Spleen (tissue), 11 donors: Measurements from ENCODE around the gene TEX44. TPM values are rescaled to one million over a fixed set of nuclear protein-coding genes. Genes with fewer than 3 reads are reported as not detected.
"Not testable (repeated sequence)": the region's sequence is repeated elsewhere in the genome, so short reads cannot be mapped to it uniquely, and the experiment has no call there.

Experiments
- DNase-seq: peaks from one replicate; pipeline ENCODE4 v3.0.0-alpha.2; 2020
- H3K27ac ChIP-seq, 8 donors: fragments of 200-600 bp; sonication (generic) in 7 of 8; 1 replicate in 4 of 8; 2 replicates in 4 of 8; pipeline versions ENCODE4 v1.5.0 to v1.8.0; 2016 to 2021; ENCODE audit warnings: inconsistent platforms in 4 of 8, mild to moderate bottlenecking in 4 of 8, moderate library complexity in 1 of 8
- H3K27me3 ChIP-seq, 7 donors: fragments of 200-600 bp; sonication (generic) in 6 of 7; replicated peaks in 1 of 7; 1 replicate in 4 of 7; 2 replicates in 3 of 7; pipeline versions ENCODE4 v1.5.0 to v1.8.0; 2016 to 2021; ENCODE audit warnings: inconsistent platforms in 3 of 7, mild to moderate bottlenecking in 1 of 7
- H3K36me3 ChIP-seq, 6 donors: fragments of 200-600 bp; sonication (generic) in 5 of 6; 1 replicate in 4 of 6; 2 replicates in 2 of 6; pipeline versions ENCODE4 v1.5.0 to v1.8.0; 2016 to 2021; ENCODE audit warnings: inconsistent platforms in 2 of 6
- H3K4me1 ChIP-seq, 6 donors: fragments of 200-600 bp; sonication (generic) in 5 of 6; 1 replicate in 3 of 6; 2 replicates in 3 of 6; pipeline versions ENCODE4 v1.5.0 to v1.8.0; 2016 to 2021; ENCODE audit warnings: inconsistent platforms in 3 of 6
- H3K4me3 ChIP-seq, 8 donors: fragments of 200-600 bp; sonication (generic) in 7 of 8; 1 replicate in 4 of 8; 2 replicates in 4 of 8; pipeline versions ENCODE4 v1.5.0 to v1.8.0; 2016 to 2021; ENCODE audit warnings: inconsistent platforms in 4 of 8, mild to moderate bottlenecking in 4 of 8, moderate library complexity in 2 of 8
- H3K9me3 ChIP-seq, 8 donors: fragments of 200-600 bp; sonication (generic) in 7 of 8; 1 replicate in 4 of 8; 2 replicates in 4 of 8; pipeline versions ENCODE4 v1.5.0 to v1.8.0; 2016 to 2021; ENCODE audit warnings: inconsistent platforms in 4 of 8
- CTCF ChIP-seq, 11 experiments: fragments of 200-600 bp in 7 of 11; fragments of 450-650 bp in 4 of 11; sonication (generic) in 4 of 11; IDR thresholded peaks in 8 of 11; conservative IDR thresholded peaks in 3 of 11; 1 replicate in 7 of 11; 2 replicates in 4 of 11; pipeline versions ENCODE4 v1.4.0 to v1.8.0; 2016 to 2021; ENCODE audit warnings: antibody characterized with exemption in 11 of 11, inconsistent platforms in 4 of 11, mild to moderate bottlenecking in 1 of 11
- POLR2A ChIP-seq, 3 donors: fragments of 450-650 bp; IDR thresholded peaks; one replicate each; pipeline ENCODE4 v1.5.1; 2017; ENCODE audit warnings: antibody characterized with exemption in 3 of 3, mild to moderate bottlenecking in 1 of 3
- POLR2AphosphoS5 ChIP-seq, 3 donors: sonication (generic); formaldehyde crosslinking; IDR thresholded peaks; one replicate each; pipeline ENCODE4 v1.5.1; 2017; ENCODE audit warnings: antibody characterized with exemption in 3 of 3
- WGBS, 5 donors: extraction: QIAGEN DNeasy Blood & Tissue Kit in 3 of 5; methylation state at CpG; one replicate each; pipeline versions ENCODE4 v1.1.5 to v1.1.7; 2013 to 2018; 5-methylcytosine and 5-hydroxymethylcytosine counted together
- intact Hi-C: fragments of 100-400 bp; cut with DNase I; formaldehyde crosslinking; loops from one replicate; pipeline ENCODE4 v1.15.0; 2023; ENCODE audit warnings: low total_unique reads
- polyA plus RNA-seq, 3 donors: library from polyadenylated mRNA; stranded (reverse); fragments of 200-250 nt; gene quantifications; one replicate each; pipeline ENCODE4 v1.2.1, GENCODE V29; 2013
- total RNA-seq, 7 donors: library from RNA; depleted of rRNA in 3 of 7; stranded (reverse); fragments of >200 nt in 3 of 7; fragmentation: NEBNext Ultra II Directional in 4 of 7; extraction: Animal tissue kit (Norgen Biotek cat#: 25700) in 4 of 7; gene quantifications; one replicate each; pipeline versions ENCODE4 v1.1.0 to v1.2.1, GENCODE V29; 2016 to 2021
- donor health status: healthy with polysubstance abuse.
- donor health status: DM: no; HTN: no; CAD: no; lungs with moderate emphysema.
- donor health status: DM: no; HTN: no; CAD: no.
- donor health status: Bipolar disorder and iron deficiency.
- donor health status: healthy.
- donor health status: DM: no; HTN: no; CAD: no.
- donor health status: DM: yes; HTN: yes; CAD: no.

TEX44 gene
- total and polyA plus RNA-seq, 10 donors: not detected

- intact Hi-C loops: no loop called here
- no peak for DNase-seq
- peaks cover 0 to 23% (median 18%) of the 10 kb centered on the region in 8 donors for H3K9me3 ChIP-seq
- no peaks in the 10 kb centered on the region for H3K36me3 ChIP-seq
- 24 to 39% (median 26%) methylated on average over 8 of the region's 8 CpGs for whole genome bisulfite sequencing, 5 donors
- H3K27me3 ChIP-seq: no peaks in the 10 kb centered on the region
- peak overlapping the region; percentile 66 to 89 (median 80) for H3K27ac ChIP-seq
- no peak for TF ChIP-seq POLR2AphosphoS5 (IDR thresholded peaks at IDR 0.05)
- TF ChIP-seq CTCF (IDR thresholded peaks at IDR 0.05 in 8 of 11, conservative IDR thresholded peaks at IDR 0.05 in 3 of 11): no peak
- no peak for TF ChIP-seq POLR2A (IDR thresholded peaks at IDR 0.05)
- H3K4me1 ChIP-seq: peaks cover 0 to 60% (median 34%) of the 10 kb centered on the region in 6 donors
- peak overlapping the region in 6 of 8 donors; percentile 7 to 50 (median 23) for H3K4me3 ChIP-seq
Observed at GRCh38 chr2:231554327-231554726, 38.3 kb upstream of the TEX44 start.

- intact Hi-C loops: loop anchor here (5.0 kb wide), 1 partner anchor 38 kb away; no protein-coding TSS in a partner anchor
- Histone ChIP-seq H3K27me3 (no peaks in the 10 kb centered on the region), H3K9me3 (peaks cover 0 to 23% (median 18%) of the 10 kb centered on the region in 8 donors), H3K4me3 (peak overlapping the region in 6 of 8 donors; percentile 7 to 50 (median 23)), H3K36me3 (no peaks in the 10 kb centered on the region), H3K27ac (peak overlapping the region; percentile 66 to 89 (median 80)), H3K4me1 (peaks cover 0 to 54% (median 32%) of the 10 kb centered on the region in 6 donors)
- TF ChIP-seq CTCF (IDR thresholded peaks at IDR 0.05 in 8 of 11, conservative IDR thresholded peaks at IDR 0.05 in 3 of 11): no peak
- peak; percentile 38 to 70 (median 70) for TF ChIP-seq POLR2AphosphoS5 (IDR thresholded peaks at IDR 0.05)
- WGBS, 5 donors: 23 to 43% (median 32%) methylated on average over 13 to 14 of the region's 14 CpGs
- peak; percentile 89 for DNase-seq
Observed at GRCh38 chr2:231554748-231555545, 37.7 kb upstream of the TEX44 start.

- Histone ChIP-seq H3K27ac (peak overlapping the region in 4 of 8 donors; percentile 15 to 87 (median 76)), H3K9me3 (peaks cover 0 to 21% (median 18%) of the 10 kb centered on the region in 8 donors), H3K4me1 (peaks cover 0 to 49% (median 30%) of the 10 kb centered on the region in 6 donors)
- intact Hi-C loops: loop anchor here (5.0 kb wide), 1 partner anchor 39 kb away; no protein-coding TSS in a partner anchor
- DNase-seq: peak; percentile 52
- H3K4me3 ChIP-seq, H3K27me3 ChIP-seq, H3K36me3 ChIP-seq: not testable (repeated sequence)
- 92 to 95% (median 94%) methylated on average over 8 of the region's 8 CpGs for WGBS, 5 donors
Observed at GRCh38 chr2:231556496-231556895, 36.2 kb upstream of the TEX44 start.

- peak overlapping the region in 4 of 8 donors; percentile 15 to 81 (median 70) for H3K27ac ChIP-seq
- H3K36me3 ChIP-seq: no peaks in the 10 kb centered on the region
- DNase-seq: peak; percentile 71
- intact Hi-C loops: loop anchor here (5.0 kb wide), 1 partner anchor 40 kb away; no protein-coding TSS in a partner anchor
- WGBS, 5 donors: 62 to 82% (median 77%) methylated on average over 3 to 7 of the region's 7 CpGs
- H3K9me3 ChIP-seq: peaks cover 0 to 17% (median 14%) of the 10 kb centered on the region in 8 donors
- no peak for TF ChIP-seq CTCF (IDR thresholded peaks at IDR 0.05 in 8 of 11, conservative IDR thresholded peaks at IDR 0.05 in 3 of 11)
- no peak overlapping the region for H3K4me3 ChIP-seq
- no peaks in the 10 kb centered on the region for H3K27me3 ChIP-seq
- H3K4me1 ChIP-seq: peaks cover 0 to 49% (median 30%) of the 10 kb centered on the region in 6 donors
Observed at GRCh38 chr2:231556981-231557380, 35.7 kb upstream of the TEX44 start.
